ENCODE data around the gene KDM1B. TPM values are rescaled to one million over a fixed set of nuclear protein-coding genes. Genes with fewer than 3 reads are reported as not detected.
"Not testable (repeated sequence)": the region's sequence is repeated elsewhere in the genome, so short reads cannot be mapped to it uniquely, and the experiment has no call there.

KDM1B gene
- total RNA-seq, 4 donors from 2014 or later = 46.2 to 89.5 (median 70.8) TPM

- no peak overlapping the region for H3K27ac ChIP-seq
- no peaks in the 10 kb centered on the region for H3K9me3 ChIP-seq
- H3K36me3 ChIP-seq = peaks cover 13 to 15% of the 10 kb centered on the region in 2 donors
- intact Hi-C loops (cut with DNase I) = no loop called here
- 94 to 97% methylated on average over 3 of the region's 3 CpGs for WGBS, 2 donors
- DNase-seq = no peak
- no peaks in the 10 kb centered on the region for H3K27me3 ChIP-seq
- no peak overlapping the region for H3K4me3 ChIP-seq (replicated peaks in 1 of 3)
- H3K4me1 ChIP-seq = peaks cover 4 to 5% of the 10 kb centered on the region in 2 donors
- no peak for TF ChIP-seq POLR2A (IDR thresholded peaks at IDR 0.05)
- no peak for TF ChIP-seq CTCF (IDR thresholded peaks at IDR 0.05)
Measured at GRCh38 chr6:18218233-18218632, 63.0 kb downstream of the KDM1B start.

- Histone ChIP-seq H3K4me1 (peaks cover 4 to 5% of the 10 kb centered on the region in 2 donors), H3K9me3 (no peaks in the 10 kb centered on the region), H3K27ac (no peak overlapping the region), H3K4me3 (replicated peaks in 1 of 3) (no peak overlapping the region), H3K36me3 (peaks cover 13 to 15% of the 10 kb centered on the region in 2 donors), H3K27me3 (no peaks in the 10 kb centered on the region)
- intact Hi-C loops (cut with DNase I) = no loop called here
- TF ChIP-seq POLR2A (IDR thresholded peaks at IDR 0.05) = no peak
- no peak for TF ChIP-seq CTCF (IDR thresholded peaks at IDR 0.05)
- WGBS, 2 donors = 76 to 92% methylated on average over 7 of the region's 7 CpGs
- no peak for DNase-seq
Measured at GRCh38 chr6:18219591-18219990, 64.4 kb downstream of the KDM1B start.

- 94 to 97% methylated on average over 4 of the region's 4 CpGs for WGBS, 2 donors
- no peak overlapping the region for H3K4me3 ChIP-seq (replicated peaks in 1 of 3)
- intact Hi-C loops (cut with DNase I) = no loop called here
Measured at GRCh38 chr6:18221288-18221615, 66.0 kb downstream of the KDM1B start.

GRCh38 chr6:18226451-18227105, 71.4 kb downstream of the KDM1B start:
- peak in 1 of 2 donors; percentile 36 for DNase-seq
- Histone ChIP-seq H3K27ac (peak overlapping the region in 2 of 3 donors; percentile 25 to 35), H3K36me3 (peaks cover 21 to 31% of the 10 kb centered on the region in 2 donors), H3K4me1 (peaks cover 5 to 14% of the 10 kb centered on the region in 2 donors)
- H3K27me3 ChIP-seq; H3K4me3 ChIP-seq (replicated peaks in 1 of 3); intact Hi-C loops (cut with DNase I); H3K9me3 ChIP-seq: not testable (repeated sequence)
- 75 to 87% methylated on average over 5 of the region's 5 CpGs for WGBS, 2 donors

More at GRCh38 chr6:18221288-18221615, 66.0 kb downstream of the KDM1B start:
- TF ChIP-seq POLR2A (IDR thresholded peaks at IDR 0.05) = no peak
- Histone ChIP-seq H3K27me3 (no peaks in the 10 kb centered on the region), H3K4me1 (peaks cover 5 to 7% of the 10 kb centered on the region in 2 donors), H3K36me3 (peaks cover 15 to 19% of the 10 kb centered on the region in 2 donors), H3K27ac (no peak overlapping the region), H3K9me3 (no peaks in the 10 kb centered on the region)
- DNase-seq = no peak

- Histone ChIP-seq H3K27ac (peak overlapping the region in 1 of 3 donors; percentile 25), H3K36me3 (peaks cover 19 to 30% of the 10 kb centered on the region in 2 donors), H3K4me1 (peaks cover 5 to 14% of the 10 kb centered on the region in 2 donors)
- H3K9me3 ChIP-seq; H3K4me3 ChIP-seq (replicated peaks in 1 of 3); DNase-seq; intact Hi-C loops (cut with DNase I); H3K27me3 ChIP-seq: not testable (repeated sequence)
- 90 to 96% methylated on average over 9 of the region's 9 CpGs for WGBS, 2 donors
Measured at GRCh38 chr6:18227166-18227565, 71.9 kb downstream of the KDM1B start.

- intact Hi-C loops (cut with DNase I); DNase-seq; H3K27me3 ChIP-seq; H3K27ac ChIP-seq; H3K9me3 ChIP-seq; H3K4me3 ChIP-seq (replicated peaks in 1 of 3): not testable (repeated sequence)
- Histone ChIP-seq H3K4me1 (peaks cover 0 to 10% of the 10 kb centered on the region in 2 donors), H3K36me3 (peaks cover 19 to 30% of the 10 kb centered on the region in 2 donors)
- WGBS, 2 donors = 93 to 98% methylated on average over 9 to 14 of the region's 14 CpGs
Measured at GRCh38 chr6:18228590-18228989, 73.4 kb downstream of the KDM1B start.

GRCh38 chr6:18231856-18232255, 76.6 kb downstream of the KDM1B start:
- H3K27ac ChIP-seq; H3K27me3 ChIP-seq; H3K4me3 ChIP-seq (replicated peaks in 1 of 3); H3K4me1 ChIP-seq; DNase-seq; intact Hi-C loops (cut with DNase I); H3K9me3 ChIP-seq: not testable (repeated sequence)
- 96 to 98% methylated on average over 7 of the region's 7 CpGs for WGBS, 2 donors
- peaks cover 34 to 42% of the 10 kb centered on the region in 2 donors for H3K36me3 ChIP-seq

- H3K27me3 ChIP-seq; H3K27ac ChIP-seq; intact Hi-C loops (cut with DNase I); H3K4me1 ChIP-seq; DNase-seq; H3K4me3 ChIP-seq (replicated peaks in 1 of 3); H3K9me3 ChIP-seq: not testable (repeated sequence)
- 94 to 99% methylated on average over 4 of the region's 4 CpGs for WGBS, 2 donors
- peaks cover 26 to 29% of the 10 kb centered on the region in 2 donors for H3K36me3 ChIP-seq
Measured at GRCh38 chr6:18233770-18234169, 78.5 kb downstream of the KDM1B start.

All from thyroid gland (tissue), 4 donors.